Activated T-cell treated with anti-CD3 and anti-CD28 coated beads for 24 hours (primary cell): ENCODE data around the gene PYCR2.
"Not testable (repeated sequence)": the region's sequence is repeated elsewhere in the genome, so short reads cannot be mapped to it uniquely, and the experiment has no call there.

ENCODE experiments used
- DNase-seq: peaks from one replicate; pipeline ENCODE4 v3.0.0-alpha.2; 2020; ENCODE audit warnings: low read depth

Gene PYCR2

GRCh38 chr1:225923692-225924555 lies at the start of gene PYCR2:
Gene PYCR2 (minus strand): TSS chr1:225924250. CDS start chr1:225924110, 140 bp downstream.
- peak; percentile 91 for DNase-seq

GRCh38 chr1:225973158-225973557 lies 49.1 kb upstream of the PYCR2 start:
- no peak for DNase-seq

DNA sequence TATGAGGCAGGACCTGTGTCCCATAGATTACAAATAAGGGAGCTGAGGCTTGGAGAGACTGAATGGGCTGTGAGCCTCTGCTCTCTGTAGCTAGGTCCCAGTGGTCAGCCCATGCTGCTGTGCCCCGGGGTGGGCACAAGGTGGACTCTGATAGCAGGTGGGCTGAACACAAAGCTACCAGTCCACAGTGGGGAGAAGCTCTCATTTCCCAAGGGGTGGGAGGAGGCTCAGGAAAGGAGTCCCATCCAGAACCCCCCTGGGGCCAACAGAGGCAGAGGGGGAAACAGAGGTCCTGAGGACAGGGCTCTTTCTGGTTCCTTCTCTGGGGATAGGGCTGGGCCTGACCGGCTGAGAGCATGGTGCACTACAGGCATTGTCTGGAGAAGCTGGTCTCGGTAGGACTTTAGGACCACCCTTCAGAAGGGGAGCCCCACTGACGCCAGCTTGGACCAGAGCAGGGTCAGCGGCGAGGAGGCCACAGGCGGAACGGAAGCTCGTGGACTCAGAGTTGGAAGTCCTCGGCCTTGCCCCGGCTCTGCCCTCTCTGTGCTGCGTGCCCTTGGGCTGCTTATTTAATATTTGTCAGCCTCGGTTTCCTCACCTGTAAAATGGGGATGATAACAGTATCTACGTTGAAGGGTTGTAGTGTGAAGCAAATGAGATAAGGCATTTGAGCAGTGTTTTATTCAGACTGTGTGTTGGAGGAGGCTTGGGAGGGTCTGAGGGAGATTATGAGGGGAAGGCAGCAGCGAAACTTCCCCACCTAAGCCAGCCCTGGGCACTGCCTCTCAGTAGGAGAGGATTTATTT lies 48.5 kb upstream of the PYCR2 start:
- DNase-seq, result no peak

DNA sequence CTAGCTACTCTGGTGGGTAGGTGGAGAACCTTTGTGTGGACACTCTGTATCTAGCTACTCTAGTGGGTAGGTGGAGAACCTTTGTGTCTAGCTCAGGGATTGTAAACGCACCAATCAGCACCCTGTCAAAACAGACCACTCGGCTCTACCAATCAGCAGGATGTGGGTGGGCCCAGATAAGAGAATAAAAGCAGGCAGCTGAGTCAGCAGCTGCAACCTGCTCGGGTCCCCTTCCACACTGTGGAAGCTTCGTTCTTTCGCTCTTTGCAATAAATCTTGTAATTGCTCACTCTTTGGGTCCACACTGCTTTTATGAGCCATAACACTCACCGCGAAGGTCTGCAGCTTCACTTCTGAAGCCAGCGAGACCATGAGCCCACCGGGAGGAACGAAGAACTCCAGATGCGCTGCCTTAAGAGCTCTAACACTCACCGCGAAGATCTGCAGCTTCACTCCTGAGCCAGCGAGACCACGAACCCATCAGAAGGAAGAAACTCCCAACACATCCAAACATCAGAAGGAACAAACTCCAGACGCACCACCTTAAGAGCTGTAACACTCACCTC lies 46.6 kb upstream of the PYCR2 start:
- not testable (repeated sequence) for DNase-seq

- not testable (repeated sequence) for DNase-seq
Observed at GRCh38 chr1:225969751-225970150, 45.7 kb upstream of the PYCR2 start.

GRCh38 chr1:225965231-225965630 lies 41.2 kb upstream of the PYCR2 start:
- no peak for DNase-seq

GRCh38 chr1:225963735-225964530 lies 39.9 kb upstream of the PYCR2 start:
- DNase-seq, result no peak

- DNase-seq, result peak; percentile 52
Observed at GRCh38 chr1:225962440-225962975, 38.5 kb upstream of the PYCR2 start.

DNA sequence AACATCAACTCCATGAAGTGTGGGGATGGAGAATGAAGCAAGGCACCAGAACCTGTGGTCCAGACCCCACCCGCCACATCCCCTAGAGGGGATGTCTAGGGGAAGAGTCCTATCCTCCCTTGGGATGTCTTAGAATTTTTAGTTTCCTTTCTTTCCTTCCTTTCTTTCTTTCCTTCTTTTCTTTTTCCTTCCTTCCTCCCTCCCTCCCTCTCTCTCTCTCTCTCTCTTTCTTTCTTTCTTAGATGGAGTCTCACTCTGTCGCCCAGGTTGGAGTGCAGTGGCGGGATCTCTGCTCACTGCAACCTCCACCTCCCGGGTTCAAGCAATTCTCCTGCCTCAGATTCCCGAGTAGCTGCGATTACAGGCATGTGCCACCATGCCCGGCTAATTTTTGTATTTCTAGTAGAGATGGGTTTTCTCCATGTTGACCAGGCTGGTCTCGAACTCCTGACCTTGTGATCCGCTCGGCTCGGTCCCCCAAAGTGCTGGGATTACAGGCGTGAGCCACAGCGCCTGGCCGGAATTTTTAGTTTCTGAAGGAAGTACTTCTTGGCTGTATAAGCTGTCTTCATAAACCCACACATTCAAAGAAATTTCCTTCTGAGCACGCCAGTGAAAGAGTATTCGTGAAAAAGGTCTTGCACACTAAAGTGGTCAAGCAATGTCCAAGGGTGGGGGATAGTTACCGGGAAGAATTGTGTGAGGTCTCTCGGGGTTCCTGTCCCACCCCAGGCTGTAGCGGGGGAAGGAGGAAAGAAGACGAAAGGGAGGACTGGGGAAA lies 37.8 kb upstream of the PYCR2 start:
- no peak for DNase-seq

DNA sequence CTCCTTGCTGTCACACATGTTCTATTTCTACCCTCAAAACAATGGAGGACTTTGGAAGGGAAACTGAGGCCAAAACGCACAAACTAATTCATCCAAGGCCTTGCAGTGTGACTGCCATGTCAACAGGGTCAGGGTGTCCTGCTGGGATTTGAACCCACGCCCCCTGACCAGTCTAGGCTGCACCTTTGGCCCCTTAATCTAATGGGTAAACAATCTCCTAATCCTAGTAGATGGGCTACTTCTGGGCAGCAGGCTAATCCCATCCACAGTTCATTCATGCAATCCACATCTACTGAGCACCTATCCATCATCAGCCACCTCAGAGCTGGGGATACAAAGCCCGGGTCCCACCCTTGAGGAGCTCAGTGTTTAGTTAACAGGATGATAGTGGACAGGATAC lies 34.0 kb upstream of the PYCR2 start:
- no peak for DNase-seq

DNA sequence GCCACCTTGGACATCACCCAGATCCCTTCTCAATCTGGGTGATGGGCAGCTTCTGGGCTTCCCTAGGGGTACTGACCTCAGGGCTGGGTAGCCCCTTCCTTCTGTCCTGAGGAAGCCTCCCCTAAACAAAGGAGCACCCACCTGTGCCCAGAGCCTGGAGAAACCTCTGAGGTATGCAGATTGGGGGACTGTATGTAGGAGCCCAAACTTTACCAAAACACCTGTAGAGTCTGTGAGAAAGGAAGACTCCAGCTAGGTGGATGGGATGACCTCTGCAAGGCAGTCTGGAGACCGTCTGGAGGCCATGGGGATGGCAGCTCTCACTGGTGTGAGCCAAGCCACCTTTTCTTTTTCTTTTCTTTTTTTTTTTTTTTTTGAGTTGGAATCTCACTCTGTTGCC lies 30.7 kb upstream of the PYCR2 start:
- no peak for DNase-seq

- no peak for DNase-seq
Observed at GRCh38 chr1:225953315-225953714, 29.3 kb upstream of the PYCR2 start.

- no peak for DNase-seq
Observed at GRCh38 chr1:225950905-225951497, 27.0 kb upstream of the PYCR2 start.

DNA sequence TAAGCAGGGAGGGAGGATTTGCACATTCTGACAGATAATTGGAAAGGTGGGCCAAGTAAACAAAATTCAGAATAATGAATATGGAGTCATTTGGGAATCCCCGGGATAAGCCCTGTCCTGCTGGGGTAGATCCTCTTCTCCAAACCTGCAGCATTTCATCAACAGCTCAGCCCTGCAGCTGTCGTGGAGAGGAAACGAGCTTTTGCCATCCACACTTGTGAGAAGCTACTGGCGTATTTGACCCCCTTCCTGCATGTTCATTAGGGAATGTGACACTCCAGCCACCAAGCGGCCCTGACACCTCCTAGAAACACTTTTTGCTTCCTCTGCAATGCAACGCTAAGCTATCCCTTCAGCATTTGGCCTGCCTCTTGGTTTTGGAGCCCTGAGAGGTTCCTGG lies 25.0 kb upstream of the PYCR2 start:
- DNase-seq, result no peak

- no peak for DNase-seq
Observed at GRCh38 chr1:225946803-225947202, 22.8 kb upstream of the PYCR2 start.

DNA sequence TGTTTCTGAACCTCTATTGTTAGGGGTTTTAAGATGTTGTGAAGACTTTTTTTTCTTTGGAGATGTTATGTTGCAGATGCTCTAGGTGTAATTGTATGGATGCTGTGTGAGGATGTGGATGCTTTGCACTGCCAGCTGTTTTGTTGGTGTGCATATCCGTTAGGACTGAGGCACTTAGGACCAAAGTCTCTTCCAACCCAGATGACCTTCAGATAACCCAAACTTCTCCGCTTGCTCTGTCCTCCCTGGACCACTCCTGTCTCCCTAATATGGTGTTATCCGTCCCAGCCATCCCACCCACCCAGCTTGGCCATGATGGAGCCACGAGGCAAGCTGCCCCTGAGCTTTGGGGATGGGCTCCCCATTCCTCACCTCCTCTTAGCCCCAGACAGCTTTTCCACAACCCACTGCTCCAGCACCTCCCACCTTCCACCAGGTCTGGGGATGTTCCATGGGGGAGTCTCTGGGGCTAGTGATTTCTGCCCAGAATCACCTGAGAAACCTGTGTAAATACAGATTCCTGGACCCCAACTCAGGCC lies 22.1 kb upstream of the PYCR2 start:
- DNase-seq, result no peak

GRCh38 chr1:225945564-225945963 lies 21.5 kb upstream of the PYCR2 start:
- no peak for DNase-seq

- no peak for DNase-seq
Observed at GRCh38 chr1:225944951-225945350, 20.9 kb upstream of the PYCR2 start.

- no peak for DNase-seq
Observed at GRCh38 chr1:225944387-225944786, 20.3 kb upstream of the PYCR2 start.

DNA sequence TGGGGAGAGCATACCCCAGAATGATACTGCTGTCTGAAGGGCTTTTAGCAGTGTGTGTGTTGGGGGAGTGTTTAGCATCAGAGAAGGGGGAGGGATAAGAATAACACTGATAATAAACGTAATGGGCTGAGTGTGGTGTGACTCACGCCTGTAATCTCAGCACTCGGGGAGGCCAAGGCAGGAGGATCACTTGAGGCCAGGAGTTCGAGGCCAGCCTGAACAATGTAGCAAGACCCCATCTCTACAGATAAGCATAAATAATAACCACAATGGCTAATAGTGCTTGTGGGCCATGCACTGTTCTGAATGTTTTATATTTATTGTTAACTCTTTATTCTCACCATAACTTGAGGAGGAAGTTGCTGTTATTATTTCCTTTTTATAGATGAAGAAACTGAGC lies 19.5 kb upstream of the PYCR2 start:
- DNase-seq, result no peak
